A673 (cell line): ENCODE results near the gene RSBN1. TPM values are rescaled to one million over a fixed set of nuclear protein-coding genes. Genes with fewer than 3 reads are reported as not detected.
A peak's percentile ranks its signal among the peaks of the same experiment; 100 is the strongest.

ENCODE experiments used
- BruUV-seq: library from RNA; stranded (reverse); fragments of 400-500 nt; replicated peaks from 2 replicates; lab custom pipeline; 2021; lab: Mats Ljungman, UMichigan
- CTCF ChIA-PET: fragments of 300-600 bp; sonication (Branson Sonifier 250); formaldehyde crosslinking; loops from one replicate; lab custom pipeline; 2022; ENCODE audit warnings: antibody characterized with exemption; lab: Charles Lee
- POLR2A ChIA-PET: fragments of 300-600 bp; sonication (Branson Sonifier 250); formaldehyde crosslinking; loops from one replicate; lab custom pipeline; 2022; ENCODE audit warnings: antibody characterized with exemption; ENCODE audit not compliant: low non-redundant PET; lab: Charles Lee
- DNase-seq: peaks from one replicate; pipeline ENCODE4 v3.0.0-alpha.2; 2015; ENCODE audit warnings: low spot score
- H3K27ac ChIP-seq: fragments of 200-600 bp; sonication (generic); 2 replicates; pipeline ENCODE4 v1.5.1; 2016; ENCODE audit warnings: mixed run types, low read depth, mild to moderate bottlenecking, mixed read lengths, antibody characterized with exemption, low read length; ENCODE audit not compliant: poor library complexity, severe bottlenecking
- H3K27me3 ChIP-seq: fragments of 200-600 bp; sonication (generic); replicated peaks from 2 replicates; pipeline ENCODE4 v1.6.1; 2017; ENCODE audit warnings: mixed run types, low read depth, mild to moderate bottlenecking, mixed read lengths, antibody characterized with exemption, low read length; ENCODE audit not compliant: insufficient read depth, poor library complexity
- H3K36me3 ChIP-seq: fragments of 200-600 bp; sonication (generic); 2 replicates; pipeline ENCODE4 v1.6.1; 2016; ENCODE audit warnings: mixed run types, mild to moderate bottlenecking, mixed read lengths, antibody characterized with exemption, low read length; ENCODE audit not compliant: insufficient read depth, poor library complexity, severe bottlenecking
- H3K4me1 ChIP-seq: fragments of 200-600 bp; sonication (generic); 2 replicates; pipeline ENCODE4 v1.6.1; 2017; ENCODE audit warnings: mixed run types, mild to moderate bottlenecking, mixed read lengths, antibody characterized with exemption, low read length; ENCODE audit not compliant: insufficient read depth, poor library complexity, severe bottlenecking
- H3K4me3 ChIP-seq: fragments of 200-600 bp; sonication (generic); 2 replicates; pipeline ENCODE4 v1.5.1; 2016; ENCODE audit warnings: low read depth, mixed run types, mild to moderate bottlenecking, mixed read lengths, low read length; ENCODE audit not compliant: poor library complexity, severe bottlenecking
- H3K9me3 ChIP-seq: fragments of 200-600 bp; sonication (generic); 2 replicates; pipeline ENCODE4 v1.6.1; 2016; ENCODE audit warnings: mixed run types, low read depth, mild to moderate bottlenecking, mixed read lengths, antibody characterized with exemption, low read length; ENCODE audit not compliant: poor library complexity, severe bottlenecking
- CTCF ChIP-seq: fragments of 300-800, 200-600 bp; sonication (generic); conservative IDR thresholded peaks from 2 replicates; pipeline ENCODE4 v1.5.1; 2017; ENCODE audit warnings: low read depth, mild to moderate bottlenecking, antibody characterized with exemption, low read length, moderate library complexity, mixed read lengths
- EZH2 ChIP-seq: fragments of 200-600 bp; sonication (generic); IDR thresholded peaks from 2 replicates; pipeline ENCODE4 v1.6.1; 2017; ENCODE audit warnings: borderline replicate concordance, low read depth, mild to moderate bottlenecking, mixed read lengths, antibody characterized with exemption, low read length; ENCODE audit not compliant: poor library complexity, severe bottlenecking
- intact Hi-C: fragments of 100-400 bp; cut with micrococcal nuclease; formaldehyde crosslinking; loops from one replicate; pipeline ENCODE4 v1.10.0; 2022; ENCODE audit not compliant: unreplicated experiment
- total RNA-seq: library from RNA; stranded (reverse); gene quantifications from 2 replicates; pipeline ENCODE4 v1.2.3, GENCODE V29; 2021

Gene RSBN1
- total RNA-seq, 1 experiment from 2014 or later: 18.3 TPM

DNA sequence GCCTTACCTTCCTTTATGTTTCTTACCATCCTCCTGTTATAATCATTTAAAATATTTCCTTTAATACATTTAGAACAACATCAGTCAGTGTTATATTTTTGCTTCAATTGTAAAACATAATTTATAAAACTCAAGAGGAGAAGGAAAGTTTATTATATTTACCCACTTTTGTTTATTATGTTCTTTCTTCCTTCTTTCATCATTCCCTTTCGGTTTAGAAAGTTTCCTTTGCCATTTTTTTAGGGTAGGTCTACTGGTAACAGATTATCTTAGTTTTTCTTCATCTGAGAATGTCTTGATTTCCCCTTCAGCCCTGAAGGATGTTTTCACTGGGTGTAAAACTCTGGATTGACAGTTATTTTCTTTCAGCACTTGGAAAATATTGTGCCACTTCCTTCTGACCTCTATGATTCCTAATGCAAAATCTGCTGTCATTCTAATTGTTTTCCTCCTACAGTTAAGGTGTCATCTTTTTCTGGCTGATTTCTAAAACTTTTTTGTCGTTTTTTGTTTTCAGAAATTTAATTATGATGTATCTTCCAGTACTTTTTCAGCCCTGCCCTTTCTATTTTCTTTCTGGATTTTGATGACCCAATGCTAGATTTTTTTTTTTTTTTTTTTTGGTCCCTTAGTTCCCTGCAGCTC is 34.2 kb upstream of the RSBN1 start:
- TF ChIP-seq CTCF (no peak), EZH2 (no peak)
- no peak for DNase-seq
- intact Hi-C loops: no loop called here
- ChIA-PET CTCF (no interaction called here), POLR2A (no interaction called here)
- peaks cover 17% of the 10 kb centered on the region for H3K9me3 ChIP-seq
- BruUV-seq: no TSS peak
- H3K36me3 ChIP-seq: no peaks in the 10 kb centered on the region
- no peaks in the 10 kb centered on the region for H3K27me3 ChIP-seq
- peaks cover 12% of the 10 kb centered on the region for H3K4me1 ChIP-seq
- H3K4me3 ChIP-seq: no peak overlapping the region
- no peak overlapping the region for H3K27ac ChIP-seq

GRCh38 chr1:113836534-113836933 is 24.3 kb upstream of the RSBN1 start:
- Histone ChIP-seq H3K27ac (no peak overlapping the region), H3K4me1 (peaks cover 6% of the 10 kb centered on the region), H3K36me3 (no peaks in the 10 kb centered on the region), H3K9me3 (no peaks in the 10 kb centered on the region), H3K27me3 (no peaks in the 10 kb centered on the region), H3K4me3 (no peak overlapping the region)
- DNase-seq: no peak
- intact Hi-C loops: loop anchor here (5.0 kb wide), 1 partner anchor 141 kb away; the partner anchor contains the start of gene OLFML3
- TF ChIP-seq EZH2: no peak
- TF ChIP-seq CTCF: no peak
- ChIA-PET POLR2A (no interaction called here), CTCF (no interaction called here)
- BruUV-seq: no TSS peak

DNA sequence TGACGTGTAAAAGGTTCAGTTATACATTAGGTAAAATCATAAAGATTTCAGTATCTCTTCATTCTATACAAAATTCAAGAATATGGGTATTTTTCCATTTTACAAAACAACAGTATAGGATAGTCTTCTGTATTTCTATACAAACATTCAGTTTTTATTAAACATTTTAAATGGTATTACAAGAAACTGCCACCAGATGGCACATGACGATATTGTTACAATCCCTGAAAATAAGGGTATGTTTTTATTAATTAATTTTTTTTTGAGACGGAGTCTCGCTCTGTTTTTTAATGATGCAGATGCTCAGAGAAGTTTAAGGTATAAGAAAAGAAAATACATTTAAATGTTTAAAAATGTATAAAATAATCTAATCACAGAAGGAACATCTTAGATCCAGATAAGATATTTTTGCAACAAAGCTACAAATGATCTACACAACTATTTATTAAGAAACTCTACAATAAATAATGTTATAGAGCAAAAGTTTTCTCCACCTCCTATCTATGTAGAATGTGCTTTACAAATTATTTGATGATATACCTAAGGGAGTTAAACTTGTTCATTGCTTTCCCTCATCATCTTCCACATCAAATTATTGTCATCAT is 23.5 kb upstream of the RSBN1 start:
- H3K27ac ChIP-seq: no peak overlapping the region
- no peaks in the 10 kb centered on the region for H3K36me3 ChIP-seq
- BruUV-seq: no TSS peak
- CTCF ChIA-PET: interaction anchor here (0.6 kb wide), 1 partner anchor 452 kb away, joined by 3 read pairs; no protein-coding TSS in a partner anchor
- POLR2A ChIA-PET: no interaction called here
- no peaks in the 10 kb centered on the region for H3K9me3 ChIP-seq
- no peak overlapping the region for H3K4me3 ChIP-seq
- H3K27me3 ChIP-seq: no peaks in the 10 kb centered on the region
- intact Hi-C loops: loop anchor here (2.0 to 5.0 kb wide), 2 partner anchors 69 to 142 kb away; partner anchors contain the start of genes AP4B1, DCLRE1B and OLFML3
- TF ChIP-seq CTCF (peak; percentile 72), EZH2 (no peak)
- DNase-seq: peak; percentile 73
- peaks cover 6% of the 10 kb centered on the region for H3K4me1 ChIP-seq
